Astrocyte (in vitro differentiated cells and primary cell): ENCODE results near the gene ESPL1. TPM values are rescaled to one million over a fixed set of nuclear protein-coding genes. Genes with fewer than 3 reads are reported as not detected.
A peak's percentile ranks its signal among the peaks of the same experiment; 100 is the strongest.

ENCODE experiments used
- DNase-seq: peaks from one replicate; pipeline ENCODE4 v3.0.0-alpha.2; 2010; ENCODE audit warnings: low read depth
- FAIRE-seq: peaks from 2 replicates; lab custom pipeline; 2011; peaks lifted over from hg19 to GRCh38; lab: Jason Lieb, UNC
- H2AFZ ChIP-seq: 2 replicates; pipeline ENCODE4 v1.6.0; 2012; ENCODE audit warnings: low read depth, low read length, inconsistent platforms
- H3K27ac ChIP-seq: 2 replicates; pipeline ENCODE4 v1.5.1; 2011; ENCODE audit warnings: low read depth, low read length, inconsistent platforms
- H3K27me3 ChIP-seq: 2 replicates; pipeline ENCODE4 v1.6.0; 2011; ENCODE audit warnings: low read length, inconsistent platforms; ENCODE audit not compliant: insufficient read depth
- H3K36me3 ChIP-seq: 2 replicates; pipeline ENCODE4 v1.5.1; 2011; ENCODE audit warnings: low read length, inconsistent platforms; ENCODE audit not compliant: insufficient read depth
- H3K4me1 ChIP-seq: 2 replicates; pipeline ENCODE4 v1.5.1; 2011; ENCODE audit warnings: low read length, inconsistent platforms; ENCODE audit not compliant: insufficient read depth
- H3K4me2 ChIP-seq: 2 replicates; pipeline ENCODE4 v1.6.0; 2012; ENCODE audit warnings: low read length, inconsistent platforms
- H3K4me3 ChIP-seq: 2 replicates; pipeline ENCODE4 v1.5.1; 2011; ENCODE audit warnings: low read depth, mild to moderate bottlenecking, low read length, inconsistent platforms; ENCODE audit not compliant: insufficient read depth
- H3K79me2 ChIP-seq: 2 replicates; pipeline ENCODE4 v1.6.0; 2012; ENCODE audit warnings: mild to moderate bottlenecking, low read length, inconsistent platforms; ENCODE audit not compliant: insufficient read depth
- H3K9ac ChIP-seq: 2 replicates; pipeline ENCODE4 v1.6.0; 2012; ENCODE audit warnings: mild to moderate bottlenecking, low read length, inconsistent platforms
- H3K9me3 ChIP-seq: 2 replicates; pipeline ENCODE4 v1.5.1; 2012; ENCODE audit warnings: low read depth, mild to moderate bottlenecking, low read length, inconsistent platforms; ENCODE audit not compliant: insufficient read depth
- H4K20me1 ChIP-seq: 2 replicates; pipeline ENCODE4 v1.6.0; 2012; ENCODE audit warnings: low read length, inconsistent platforms; ENCODE audit not compliant: insufficient read depth
- H3K27ac Mint-ChIP-seq: one replicate; pipeline ENCODE4 v1.8.0; 2021; ENCODE audit warnings: mild to moderate bottlenecking, mixed read lengths; ENCODE audit not compliant: unreplicated experiment
- H3K27me3 Mint-ChIP-seq: one replicate; pipeline ENCODE4 v1.8.0; 2021; ENCODE audit warnings: low read depth, mixed read lengths; ENCODE audit not compliant: unreplicated experiment
- H3K36me3 Mint-ChIP-seq: one replicate; pipeline ENCODE4 v1.8.0; 2021; ENCODE audit warnings: low read depth, mixed read lengths; ENCODE audit not compliant: unreplicated experiment
- H3K4me1 Mint-ChIP-seq: one replicate; pipeline ENCODE4 v1.8.0; 2021; ENCODE audit warnings: low read depth, mixed read lengths; ENCODE audit not compliant: unreplicated experiment
- H3K4me3 Mint-ChIP-seq: one replicate; pipeline ENCODE4 v1.8.0; 2021; ENCODE audit warnings: mild to moderate bottlenecking, moderate library complexity, mixed read lengths; ENCODE audit not compliant: unreplicated experiment
- H3K9me3 Mint-ChIP-seq: one replicate; pipeline ENCODE4 v1.8.0; 2021; ENCODE audit warnings: mild to moderate bottlenecking, mixed read lengths; ENCODE audit not compliant: unreplicated experiment
- CTCF ChIP-seq: IDR thresholded peaks from 2 replicates; pipeline ENCODE4 v1.5.1; 2011; ENCODE audit warnings: low read depth, mild to moderate bottlenecking, inconsistent platforms, low read length, moderate library complexity; ENCODE audit not compliant: insufficient read depth
- EZH2 ChIP-seq: IDR thresholded peaks from 2 replicates; pipeline ENCODE4 v1.6.1; 2012; ENCODE audit warnings: mild to moderate bottlenecking, low read length, inconsistent platforms; ENCODE audit not compliant: insufficient read depth
- total RNA-seq: library from RNA; stranded (reverse); gene quantifications from 2 replicates; pipeline ENCODE4 v1.2.1, GENCODE V29; 2021

Gene ESPL1
- total RNA-seq, 1 donor from 2014 or later: 2.0 TPM

- Mint-ChIP-seq H3K27me3 (peaks cover 13% of the 10 kb centered on the region), H3K27ac (no peak overlapping the region), H3K4me3 (peak overlapping the region; percentile 81), H3K9me3 (no peaks in the 10 kb centered on the region), H3K36me3 (peaks cover 6% of the 10 kb centered on the region), H3K4me1 (peaks cover 21% of the 10 kb centered on the region)
- Histone ChIP-seq H2AFZ (peak overlapping the region; percentile 70), H3K27me3 (peaks cover 5% of the 10 kb centered on the region), H3K4me3 (peak overlapping the region; percentile 65), H3K27ac (no peak overlapping the region), H3K79me2 (no peaks in the 10 kb centered on the region), H3K9me3 (no peaks in the 10 kb centered on the region), H3K4me1 (peaks cover 24% of the 10 kb centered on the region), H3K36me3 (no peaks in the 10 kb centered on the region), H3K4me2 (peak overlapping the region; percentile 85), H4K20me1 (no peaks in the 10 kb centered on the region), H3K9ac (peak overlapping the region; percentile 77)
- TF ChIP-seq CTCF (no peak), EZH2 (no peak)
- FAIRE-seq: no peak
- DNase-seq: no peak
Observed at GRCh38 chr12:53231671-53231920, 36.5 kb upstream of the ESPL1 start.

- Mint-ChIP-seq H3K36me3 (peaks cover 3% of the 10 kb centered on the region), H3K9me3 (no peaks in the 10 kb centered on the region), H3K27ac (peak within 1 kb of the TSS; percentile 62), H3K4me1 (peaks cover 21% of the 10 kb centered on the region), H3K27me3 (peaks cover 13% of the 10 kb centered on the region), H3K4me3 (peak within 1 kb of the TSS; percentile 81)
- FAIRE-seq (no peak), DNase-seq (peak; percentile 27)
- Histone ChIP-seq H3K4me3 (peak within 1 kb of the TSS; percentile 65), H3K79me2 (no peaks in the 10 kb centered on the region), H3K27ac (no peak within 1 kb of the TSS), H4K20me1 (no peaks in the 10 kb centered on the region), H2AFZ (peak within 1 kb of the TSS; percentile 70), H3K9ac (peak within 1 kb of the TSS; percentile 77), H3K4me1 (peaks cover 24% of the 10 kb centered on the region), H3K36me3 (no peaks in the 10 kb centered on the region), H3K9me3 (no peaks in the 10 kb centered on the region), H3K4me2 (peak within 1 kb of the TSS; percentile 85), H3K27me3 (peaks cover 9% of the 10 kb centered on the region)
- TF ChIP-seq EZH2 (no peak), CTCF (no peak)
Observed at GRCh38 chr12:53231921-53232645, 36.0 kb upstream of the ESPL1 start, which contains the start of gene RARG. Gene RARG (minus strand): TSS chr12:53232209. CDS start chr12:53227545, 4,664 bp downstream.
